ENCODE data around the gene P4HB.

- TF ChIP-seq, protein P1, sequence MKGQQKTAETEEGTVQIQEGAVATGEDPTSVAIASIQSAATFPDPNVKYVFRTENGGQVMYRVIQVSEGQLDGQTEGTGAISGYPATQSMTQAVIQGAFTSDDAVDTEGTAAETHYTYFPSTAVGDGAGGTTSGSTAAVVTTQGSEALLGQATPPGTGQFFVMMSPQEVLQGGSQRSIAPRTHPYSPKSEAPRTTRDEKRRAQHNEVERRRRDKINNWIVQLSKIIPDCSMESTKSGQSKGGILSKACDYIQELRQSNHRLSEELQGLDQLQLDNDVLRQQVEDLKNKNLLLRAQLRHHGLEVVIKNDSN (IDR thresholded peaks at IDR 0.05), result no peak
- no peak for TF ChIP-seq MAX (IDR thresholded peaks at IDR 0.05)
Observed at GRCh38 chr17:81889602-81890001, 29.3 kb upstream of the P4HB start.
